ENCODE data around the gene CLEC1A. TPM values are rescaled to one million over a fixed set of nuclear protein-coding genes. Genes with fewer than 3 reads are reported as not detected.

The CLEC1A gene
- total and polyA plus RNA-seq, 10 donors: 1.5 to 12.4 (median 7.4) TPM

GRCh38 chr12:10097521-10097920 is 1.3 kb downstream of the CLEC1A start:
- Histone ChIP-seq H3K9me3 (no peaks in the 10 kb centered on the region), H3K4me3 (peak overlapping the region in 3 of 8 donors; percentile 11 to 36 (median 14)), H3K27me3 (replicated peaks in 1 of 7) (peaks cover 0 to 4% (median 0%) of the 10 kb centered on the region in 7 donors), H3K36me3 (no peaks in the 10 kb centered on the region), H3K4me1 (peaks cover 0 to 29% (median 6%) of the 10 kb centered on the region in 6 donors), H3K27ac (peak overlapping the region in 7 of 8 donors; percentile 41 to 74 (median 73))
- TF ChIP-seq POLR2A (IDR thresholded peaks at IDR 0.05) (no peak), POLR2AphosphoS5 (IDR thresholded peaks at IDR 0.05) (no peak), CTCF (IDR thresholded peaks at IDR 0.05 in 8 of 11, conservative IDR thresholded peaks at IDR 0.05 in 3 of 11) (no peak)
- intact Hi-C loops (cut with DNase I; ENCODE audit: low total_unique reads): no loop called here
- 14 to 37% (median 24%) methylated on average over 3 of the region's 3 CpGs for WGBS, 5 donors
- DNase-seq: no peak

GRCh38 chr12:10095971-10096370 is 2.8 kb downstream of the CLEC1A start:
- TF ChIP-seq POLR2AphosphoS5 (IDR thresholded peaks at IDR 0.05) (no peak), POLR2A (IDR thresholded peaks at IDR 0.05) (no peak), CTCF (IDR thresholded peaks at IDR 0.05 in 8 of 11, conservative IDR thresholded peaks at IDR 0.05 in 3 of 11) (no peak)
- intact Hi-C loops (cut with DNase I; ENCODE audit: low total_unique reads): no loop called here
- H3K4me3 ChIP-seq: peak overlapping the region in 1 of 8 donors; percentile 36
- no peaks in the 10 kb centered on the region for H3K9me3 ChIP-seq
- H3K36me3 ChIP-seq: no peaks in the 10 kb centered on the region
- peak overlapping the region in 6 of 8 donors; percentile 48 to 74 (median 70) for H3K27ac ChIP-seq
- DNase-seq: no peak
- H3K27me3 ChIP-seq (replicated peaks in 1 of 7): peaks cover 0 to 2% (median 0%) of the 10 kb centered on the region in 7 donors
- 71 to 88% (median 81%) methylated on average over 3 of the region's 3 CpGs for WGBS, 5 donors
- peaks cover 0 to 26% (median 6%) of the 10 kb centered on the region in 6 donors for H3K4me1 ChIP-seq

GRCh38 chr12:10094646-10095395 is 4.0 kb downstream of the CLEC1A start:
- no peaks in the 10 kb centered on the region for H3K27me3 ChIP-seq (replicated peaks in 1 of 7)
- peak overlapping the region in 6 of 8 donors; percentile 13 to 66 (median 52) for H3K27ac ChIP-seq
- intact Hi-C loops (cut with DNase I; ENCODE audit: low total_unique reads): no loop called here
- peaks cover 0 to 32% (median 10%) of the 10 kb centered on the region in 6 donors for H3K4me1 ChIP-seq
- H3K4me3 ChIP-seq: no peak overlapping the region
- no peaks in the 10 kb centered on the region for H3K36me3 ChIP-seq
- H3K9me3 ChIP-seq: no peaks in the 10 kb centered on the region
- DNase-seq: no peak
- TF ChIP-seq CTCF (IDR thresholded peaks at IDR 0.05 in 8 of 11, conservative IDR thresholded peaks at IDR 0.05 in 3 of 11) (no peak), POLR2A (IDR thresholded peaks at IDR 0.05) (no peak), POLR2AphosphoS5 (IDR thresholded peaks at IDR 0.05) (no peak)
- 37 to 54% (median 43%) methylated on average over 4 of the region's 4 CpGs for WGBS, 5 donors

All from spleen (tissue), 11 donors.